Right lobe of liver (tissue), 4 donors: ENCODE results near the gene FOXD3.

Experiments
- POLR2A ChIP-seq: fragments of 450-650 bp; IDR thresholded peaks from one replicate; pipeline ENCODE4 v1.6.1; 2017; ENCODE audit warnings: antibody characterized with exemption, mild to moderate bottlenecking
- TF ChIP-seq, protein P1 (sequence below), 4 donors: fragments of 200-600 bp in 3 of 4; fragments of 450-650 bp in 1 of 4; IDR thresholded peaks; one replicate each; pipeline versions ENCODE4 v1.5.1 to v1.8.0; 2016 to 2022; ENCODE audit warnings: antibody characterized with exemption in 4 of 4, mild to moderate bottlenecking in 2 of 4
- donor health status: DM: no; HTN: no; CAD: no.
- donor health status: DM: no; HTN: no; CAD: no.
- donor health status: DM: no; HTN: yes; CAD: no.

DNA sequence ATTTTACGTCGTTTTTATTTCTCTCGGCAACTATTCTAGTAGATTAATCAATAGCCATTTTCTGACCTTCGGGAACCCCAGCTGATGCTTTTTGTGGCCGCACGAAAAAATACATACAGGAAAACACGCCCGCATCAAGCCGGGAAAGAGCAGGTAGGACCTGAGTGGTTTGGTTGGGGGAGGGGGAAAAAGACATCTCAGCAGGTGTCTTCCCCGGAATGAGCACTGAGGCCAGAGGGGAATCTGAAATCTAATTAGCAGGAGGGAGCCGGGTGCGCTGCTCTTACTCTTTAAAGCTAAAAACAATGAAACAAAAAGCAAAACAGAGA is 618 bp upstream of the FOXD3 start:
- TF ChIP-seq, protein P1, sequence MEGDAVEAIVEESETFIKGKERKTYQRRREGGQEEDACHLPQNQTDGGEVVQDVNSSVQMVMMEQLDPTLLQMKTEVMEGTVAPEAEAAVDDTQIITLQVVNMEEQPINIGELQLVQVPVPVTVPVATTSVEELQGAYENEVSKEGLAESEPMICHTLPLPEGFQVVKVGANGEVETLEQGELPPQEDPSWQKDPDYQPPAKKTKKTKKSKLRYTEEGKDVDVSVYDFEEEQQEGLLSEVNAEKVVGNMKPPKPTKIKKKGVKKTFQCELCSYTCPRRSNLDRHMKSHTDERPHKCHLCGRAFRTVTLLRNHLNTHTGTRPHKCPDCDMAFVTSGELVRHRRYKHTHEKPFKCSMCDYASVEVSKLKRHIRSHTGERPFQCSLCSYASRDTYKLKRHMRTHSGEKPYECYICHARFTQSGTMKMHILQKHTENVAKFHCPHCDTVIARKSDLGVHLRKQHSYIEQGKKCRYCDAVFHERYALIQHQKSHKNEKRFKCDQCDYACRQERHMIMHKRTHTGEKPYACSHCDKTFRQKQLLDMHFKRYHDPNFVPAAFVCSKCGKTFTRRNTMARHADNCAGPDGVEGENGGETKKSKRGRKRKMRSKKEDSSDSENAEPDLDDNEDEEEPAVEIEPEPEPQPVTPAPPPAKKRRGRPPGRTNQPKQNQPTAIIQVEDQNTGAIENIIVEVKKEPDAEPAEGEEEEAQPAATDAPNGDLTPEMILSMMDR (IDR thresholded peaks at IDR 0.05): no peak
- no peak for TF ChIP-seq POLR2A
